Stimulated activated CD8-positive, alpha-beta memory T cell treated with anti-CD3 and anti-CD28 coated beads, Interleukin-4, amount 100 ng/mL, for 24 hours (primary cell): ENCODE results near the gene BUB1B.

Source experiments
- DNase-seq: peaks from one replicate; pipeline ENCODE4 v3.0.0-alpha.2; 2020; ENCODE audit warnings: low read depth

Gene BUB1B

DNA sequence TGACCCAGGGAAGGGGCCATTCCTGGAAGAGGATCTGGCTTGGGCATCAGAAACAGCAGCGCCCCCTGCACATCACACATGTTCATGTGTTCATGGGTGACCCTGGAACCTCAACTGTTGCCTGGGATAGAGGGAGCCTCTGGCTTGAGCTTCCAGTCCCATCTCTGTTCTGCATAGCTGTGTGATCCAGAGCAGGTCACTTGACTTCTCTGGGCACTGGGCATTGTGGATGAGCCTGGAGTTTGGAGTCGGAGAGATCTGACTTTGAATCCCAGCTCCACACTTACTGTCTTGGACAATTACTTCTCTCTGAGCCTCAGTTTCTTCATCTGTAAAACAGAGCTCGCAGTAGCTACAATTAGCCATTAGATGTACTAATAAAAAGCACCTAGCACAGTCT is 93.6 kb downstream of the BUB1B start:
- DNase-seq, result no peak

DNA sequence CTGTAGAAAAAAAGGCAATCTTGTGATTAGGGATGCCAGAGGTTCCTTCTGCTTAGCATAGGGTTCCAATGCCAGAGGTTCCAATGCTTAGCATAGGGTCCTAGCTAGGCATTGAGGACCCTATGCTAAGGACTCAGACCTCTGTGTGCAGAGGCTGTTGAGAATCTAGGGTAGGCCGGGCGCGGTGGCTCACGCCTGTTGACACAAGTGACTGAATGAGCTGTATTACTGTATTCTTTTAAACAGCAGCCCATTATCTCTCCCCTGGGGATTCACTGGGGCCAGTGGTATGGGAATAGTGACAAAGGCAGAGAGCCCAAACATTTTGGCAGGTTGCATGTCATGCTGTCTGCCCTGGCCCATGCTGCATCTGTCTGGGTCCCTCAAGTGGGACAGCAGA is 94.2 kb downstream of the BUB1B start:
- no peak for DNase-seq

DNA sequence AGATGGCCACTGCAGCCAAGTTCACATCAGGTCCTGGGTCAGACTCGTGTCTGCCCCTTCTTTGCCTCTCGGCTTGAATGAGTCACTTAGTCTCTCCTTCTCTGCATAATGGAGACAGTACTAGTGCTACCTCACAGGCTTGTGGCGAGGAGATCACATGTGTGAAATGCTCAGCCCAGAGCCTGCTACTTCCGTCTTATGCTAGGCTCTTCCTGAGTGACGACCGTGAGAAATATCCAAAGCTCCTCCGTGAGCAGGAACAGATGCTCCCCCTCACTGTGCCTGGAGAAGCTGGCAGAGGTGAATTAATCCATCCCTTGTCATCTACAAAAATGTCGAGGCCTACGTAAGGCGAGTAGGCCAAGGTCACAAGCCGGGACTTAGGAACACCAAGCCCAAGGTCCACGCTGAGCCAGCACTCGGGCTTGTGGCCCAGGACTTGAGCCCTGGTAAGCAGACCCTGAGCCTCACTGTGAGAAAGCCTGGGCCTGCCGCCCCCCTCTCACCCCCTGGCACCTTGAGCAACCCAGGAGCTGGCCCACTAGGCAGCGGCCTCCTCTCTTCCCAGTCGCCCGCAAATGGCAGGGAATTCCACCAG is 95.9 kb downstream of the BUB1B start:
- DNase-seq, result no peak

- DNase-seq, result no peak
Measured at GRCh38 chr15:40257656-40258450, 97.0 kb downstream of the BUB1B start.

DNA sequence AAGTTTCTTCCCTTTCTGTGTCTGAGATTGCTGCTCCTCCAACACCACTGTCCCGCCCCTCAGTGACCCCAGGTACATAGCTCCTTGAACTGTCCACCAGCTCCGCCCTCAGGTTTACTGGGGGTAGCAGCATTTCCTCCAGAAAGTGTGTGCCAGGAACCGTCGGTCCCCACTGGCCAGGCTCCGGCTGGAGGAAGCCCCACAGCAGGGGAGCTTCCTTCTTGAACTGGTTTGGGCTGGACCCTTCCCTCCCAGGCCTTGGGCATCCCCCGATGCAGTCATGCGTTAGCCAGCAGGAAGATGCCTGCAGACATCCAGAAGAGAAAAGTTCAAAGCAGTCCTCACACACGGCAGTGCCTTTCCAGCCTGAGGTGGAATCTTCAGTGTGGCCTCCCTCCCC is 97.7 kb downstream of the BUB1B start:
- DNase-seq, result no peak

GRCh38 chr15:40259021-40259420 is 98.2 kb downstream of the BUB1B start:
- DNase-seq, result no peak

DNA sequence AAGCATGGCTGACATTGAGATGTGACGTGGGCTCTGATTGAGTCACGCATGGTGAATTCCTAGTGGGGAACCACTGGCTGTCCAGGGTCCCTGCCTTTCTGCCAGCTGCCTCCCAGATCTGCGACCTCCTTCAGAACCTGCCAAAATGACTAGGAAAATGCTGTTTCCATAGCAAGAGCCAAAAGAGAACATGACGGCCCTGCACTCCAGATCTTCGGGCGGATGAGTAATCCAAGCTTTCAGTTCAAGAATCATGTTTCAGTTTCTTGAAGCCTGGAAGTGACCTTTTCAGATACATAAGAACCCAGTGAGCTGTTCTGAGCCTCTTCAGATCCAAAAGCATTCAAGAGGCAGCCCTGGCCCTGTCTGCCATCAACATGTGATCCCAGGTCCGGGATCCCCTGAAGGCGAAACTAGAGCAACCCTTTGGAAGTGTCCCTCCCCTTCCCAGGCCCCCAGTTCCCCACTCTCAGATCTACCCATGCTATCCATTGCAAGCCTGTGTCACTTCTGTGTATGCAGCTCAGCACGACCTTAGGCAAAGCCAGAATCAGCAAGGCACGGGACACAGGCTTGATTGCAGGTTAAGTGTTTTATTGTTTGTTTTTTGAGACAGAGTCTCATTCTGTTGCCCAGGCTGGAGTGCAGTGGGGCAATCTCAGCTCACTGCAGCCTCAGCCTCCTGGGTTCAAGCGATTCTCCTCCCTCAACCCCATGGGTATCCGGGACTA is 102.3 kb downstream of the BUB1B start:
- DNase-seq, result no peak

GRCh38 chr15:40264321-40265153 is 103.7 kb downstream of the BUB1B start:
- DNase-seq, result no peak

DNA sequence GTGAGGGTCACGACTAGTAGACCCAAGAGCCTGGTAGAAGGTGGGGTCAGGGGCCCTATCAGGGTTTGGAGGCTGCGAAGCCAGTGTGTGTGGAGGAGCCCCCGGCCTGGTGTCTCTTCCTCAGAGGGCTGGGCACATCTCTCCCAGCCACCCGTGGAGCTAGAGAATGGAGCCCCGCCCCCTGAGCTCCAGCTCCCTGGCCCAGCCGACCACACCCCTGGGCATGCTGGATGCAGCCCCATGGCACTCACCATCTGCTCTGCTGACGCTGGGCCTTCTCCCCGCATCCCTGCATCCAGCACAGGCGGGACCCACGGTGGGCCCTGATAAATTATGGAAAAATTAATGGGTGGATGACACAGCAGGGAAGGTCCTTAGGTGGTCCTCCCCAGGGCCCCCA is 104.5 kb downstream of the BUB1B start:
- no peak for DNase-seq

DNA sequence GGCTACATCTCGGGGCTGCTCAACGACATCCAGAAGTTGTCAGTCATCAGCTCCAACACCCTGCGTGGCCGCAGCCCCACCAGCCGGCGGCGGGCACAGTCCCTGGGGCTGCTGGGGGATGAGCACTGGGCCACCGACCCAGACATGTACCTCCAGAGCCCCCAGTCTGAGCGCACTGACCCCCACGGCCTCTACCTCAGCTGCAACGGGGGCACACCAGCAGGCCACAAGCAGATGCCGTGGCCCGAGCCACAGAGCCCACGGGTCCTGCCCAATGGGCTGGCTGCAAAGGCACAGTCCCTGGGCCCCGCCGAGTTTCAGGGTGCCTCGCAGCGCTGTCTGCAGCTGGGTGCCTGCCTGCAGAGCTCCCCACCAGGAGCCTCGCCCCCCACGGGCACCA is 105.0 kb downstream of the BUB1B start:
- no peak for DNase-seq

DNA sequence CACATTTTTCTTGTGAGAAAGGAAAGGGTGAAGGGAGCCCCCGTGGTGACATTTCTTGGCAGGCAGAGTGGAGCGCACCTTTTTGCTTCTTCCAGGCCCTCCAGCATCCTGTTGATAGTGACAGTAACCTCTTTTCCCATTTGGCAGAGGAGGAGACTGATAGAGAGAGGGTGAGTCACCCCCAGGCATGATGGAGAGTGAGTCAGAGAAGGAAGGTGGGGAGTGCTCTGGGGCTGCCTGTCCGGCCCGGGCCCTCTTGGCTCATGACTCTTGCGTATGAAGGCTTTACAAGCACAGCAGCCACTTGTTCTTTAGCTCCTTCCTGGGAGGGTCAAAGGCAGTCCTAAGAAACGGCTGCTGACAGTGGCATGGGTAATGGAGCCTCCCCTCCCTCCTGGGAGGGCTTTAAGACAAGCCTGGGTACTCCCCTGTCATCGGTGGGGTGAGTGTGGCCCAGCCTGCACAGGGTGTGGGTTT is 106.0 kb downstream of the BUB1B start:
- no peak for DNase-seq

DNA sequence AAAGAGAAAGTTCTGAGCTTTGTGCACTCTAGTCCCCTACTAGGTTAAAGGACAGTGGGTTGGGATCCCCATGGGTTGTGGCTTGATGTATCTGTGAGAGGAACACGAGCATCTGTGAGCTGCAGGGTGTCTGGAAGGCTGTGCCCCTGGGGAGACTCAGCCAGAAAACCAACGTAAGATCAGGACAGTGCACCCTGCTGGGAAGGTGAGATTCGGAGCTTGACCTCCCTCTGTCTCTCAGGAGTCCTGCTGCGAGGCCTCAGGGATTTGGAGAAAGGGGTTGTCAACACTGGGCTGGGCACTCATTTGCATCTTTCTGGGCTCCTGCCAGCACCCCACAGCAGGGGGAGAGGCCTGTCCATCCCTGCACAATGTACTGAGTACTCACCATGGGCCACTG is 106.8 kb downstream of the BUB1B start:
- DNase-seq, result no peak

- no peak for DNase-seq
Measured at GRCh38 chr15:40269604-40270003, 108.7 kb downstream of the BUB1B start.

DNA sequence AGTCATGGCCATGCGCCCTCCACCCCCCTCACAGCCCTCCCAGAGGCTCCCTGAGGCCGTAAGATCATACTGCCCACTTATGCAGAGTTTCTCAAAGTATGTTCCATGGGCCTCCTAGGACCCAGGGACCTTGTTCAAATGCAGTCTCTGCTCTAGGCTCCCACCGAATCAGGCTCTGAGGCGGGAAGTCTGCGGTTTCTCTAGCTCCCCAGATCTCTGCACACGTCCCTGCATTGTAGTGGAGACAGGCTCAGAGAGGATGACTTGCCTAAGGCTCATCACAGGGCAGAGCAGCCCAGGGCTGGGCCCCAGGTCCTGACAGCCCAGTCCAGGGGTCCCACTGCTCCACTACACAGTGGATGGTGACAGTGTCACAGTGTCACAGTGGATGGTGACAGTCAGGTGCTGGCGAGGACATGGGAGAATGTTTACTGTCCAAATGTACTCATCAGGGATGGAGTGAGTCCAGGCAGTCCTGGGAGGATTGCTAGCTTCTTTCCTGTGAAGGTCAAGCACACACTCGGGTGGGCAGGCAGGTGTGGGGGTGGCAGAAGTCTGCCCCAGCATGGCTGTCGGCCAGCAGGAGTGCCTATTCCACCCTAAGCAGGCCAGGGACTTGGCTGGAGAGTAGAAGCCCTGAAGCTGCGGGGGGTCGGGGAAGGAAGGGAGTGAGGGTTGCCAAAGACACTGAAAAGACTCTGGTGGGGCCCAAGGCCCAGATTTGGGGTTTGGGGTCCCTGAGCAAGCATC is 109.6 kb downstream of the BUB1B start:
- no peak for DNase-seq
